Embryonic facial prominence (tissue), 1 donor: ENCODE results near the gene CD163L1.
"Not testable (repeated sequence)": the region's sequence is repeated elsewhere in the genome, so short reads cannot be mapped to it uniquely, and the experiment has no call there.

Source experiments
- DNase-seq: peaks from one replicate; pipeline ENCODE4 v3.0.0-alpha.2; 2016; ENCODE audit errors: extremely low spot score

Gene CD163L1

GRCh38 chr12:7444076-7444475 lies at the start of gene CD163L1:
Gene CD163L1 (minus strand): TSS chr12:7444153. CDS start chr12:7444127, 26 bp downstream.
- DNase-seq, result no peak

GRCh38 chr12:7493006-7493405 lies 49.1 kb upstream of the CD163L1 start:
- no peak for DNase-seq

GRCh38 chr12:7486512-7486911 lies 42.6 kb upstream of the CD163L1 start:
- no peak for DNase-seq

GRCh38 chr12:7485095-7485494 lies 41.1 kb upstream of the CD163L1 start:
- no peak for DNase-seq

- no peak for DNase-seq
Measured at GRCh38 chr12:7483343-7483742, 39.4 kb upstream of the CD163L1 start.

GRCh38 chr12:7479771-7480170 lies 35.8 kb upstream of the CD163L1 start:
- DNase-seq, result no peak

- no peak for DNase-seq
Measured at GRCh38 chr12:7472060-7472459, 28.1 kb upstream of the CD163L1 start.

GRCh38 chr12:7460375-7461259 lies 16.7 kb upstream of the CD163L1 start:
- no peak for DNase-seq

- DNase-seq, result no peak
Measured at GRCh38 chr12:7459973-7460372, 16.0 kb upstream of the CD163L1 start.

- no peak for DNase-seq
Measured at GRCh38 chr12:7451756-7452155, 7.8 kb upstream of the CD163L1 start.

- DNase-seq, result no peak
Measured at GRCh38 chr12:7450667-7451066, 6.7 kb upstream of the CD163L1 start.

- no peak for DNase-seq
Measured at GRCh38 chr12:7448099-7448498, 4.1 kb upstream of the CD163L1 start.

GRCh38 chr12:7444537-7444936 lies 584 bp upstream of the CD163L1 start:
- DNase-seq, result no peak

- DNase-seq, result no peak
Measured at GRCh38 chr12:7441216-7441615, 2.7 kb downstream of the CD163L1 start.

GRCh38 chr12:7439579-7440505 lies 4.1 kb downstream of the CD163L1 start:
- DNase-seq, result no peak

- not testable (repeated sequence) for DNase-seq
Measured at GRCh38 chr12:7438291-7438995, 5.5 kb downstream of the CD163L1 start.

- not testable (repeated sequence) for DNase-seq
Measured at GRCh38 chr12:7437494-7437893, 6.5 kb downstream of the CD163L1 start.

GRCh38 chr12:7434670-7435069 lies 9.3 kb downstream of the CD163L1 start:
- DNase-seq, result no peak

- DNase-seq, result no peak
Measured at GRCh38 chr12:7433276-7433822, 10.6 kb downstream of the CD163L1 start.

GRCh38 chr12:7431993-7432685 lies 11.8 kb downstream of the CD163L1 start:
- no peak for DNase-seq

- DNase-seq, result no peak
Measured at GRCh38 chr12:7411343-7411742, 32.6 kb downstream of the CD163L1 start.
